Neural cell (in vitro differentiated cells): ENCODE results near the gene CPNE4. TPM values are rescaled to one million over a fixed set of nuclear protein-coding genes. Genes with fewer than 3 reads are reported as not detected.

Experiments used
- H2AFZ ChIP-seq: fragments of 200-600, 300-800 bp; sonication (generic), shearing (Covaris generic); 2 replicates; pipeline ENCODE4 v1.6.0; 2014; ENCODE audit warnings: low read depth, mild to moderate bottlenecking, antibody characterized with exemption, low read length, moderate library complexity
- H3F3A ChIP-seq: fragments of 200-600 bp; shearing (Covaris generic); 2 replicates; pipeline ENCODE4 v1.6.1; 2016; ENCODE audit warnings: mild to moderate bottlenecking, moderate library complexity, mixed read lengths, antibody characterized with exemption, low read length; ENCODE audit not compliant: insufficient read depth, poor library complexity, severe bottlenecking
- H3K27ac ChIP-seq: fragments of 200-600, 300-800 bp; sonication (generic), shearing (Covaris generic); 2 replicates; pipeline ENCODE4 v1.5.1; 2014; ENCODE audit warnings: mild to moderate bottlenecking, low read length, moderate library complexity
- H3K27me3 ChIP-seq: fragments of 300-800, 200-600 bp; sonication (generic), shearing (Covaris generic); 2 replicates; pipeline ENCODE4 v1.6.0; 2014; ENCODE audit warnings: mild to moderate bottlenecking, low read depth, low read length, moderate library complexity; ENCODE audit not compliant: insufficient read depth
- H3K36me3 ChIP-seq: fragments of 300-800, 200-600 bp; sonication (generic), shearing (Covaris generic); 2 replicates; pipeline ENCODE4 v1.5.1; 2014; ENCODE audit warnings: mild to moderate bottlenecking, antibody characterized with exemption, low read length, moderate library complexity; ENCODE audit not compliant: insufficient read depth
- H3K4me2 ChIP-seq: fragments of 300-800, 200-600 bp; sonication (generic), shearing (Covaris generic); 2 replicates; pipeline ENCODE4 v1.6.0; 2014; ENCODE audit warnings: mild to moderate bottlenecking, low read length
- H3K4me3 ChIP-seq: fragments of 300-800, 200-600 bp; sonication (generic), shearing (Covaris generic); 2 replicates; pipeline ENCODE4 v1.5.1; 2014; ENCODE audit warnings: mild to moderate bottlenecking, low read length, moderate library complexity
- H3K79me2 ChIP-seq: fragments of 200-600 bp; shearing (Covaris generic); replicated peaks from 2 replicates; pipeline ENCODE4 v1.6.0; 2014; ENCODE audit warnings: mild to moderate bottlenecking, low read length, moderate library complexity; ENCODE audit not compliant: insufficient read depth
- H3K9ac ChIP-seq: fragments of 300-800, 200-600 bp; sonication (generic), shearing (Covaris generic); 2 replicates; pipeline ENCODE4 v1.6.1; 2016; ENCODE audit warnings: mild to moderate bottlenecking, low read length, mixed read lengths
- H3K9me2 ChIP-seq: fragments of 200-600 bp; shearing (Covaris generic); 2 replicates; pipeline ENCODE4 v1.6.1; 2016; ENCODE audit warnings: mild to moderate bottlenecking, low read length, mixed read lengths; ENCODE audit not compliant: insufficient read depth
- H3K9me3 ChIP-seq: fragments of 200-600, 300-800 bp; sonication (generic), shearing (Covaris generic); 2 replicates; pipeline ENCODE4 v1.6.1; 2016; ENCODE audit warnings: mild to moderate bottlenecking, mixed run types, low read length, moderate library complexity, mixed read lengths
- H4K20me1 ChIP-seq: fragments of 200-600 bp; shearing (Covaris generic); 2 replicates; pipeline ENCODE4 v1.6.1; 2016; ENCODE audit warnings: mild to moderate bottlenecking, mixed run types; ENCODE audit not compliant: insufficient read depth
- EP300 ChIP-seq: fragments of 450-650 bp; conservative IDR thresholded peaks from 2 replicates; pipeline ENCODE4 v1.6.1; 2014; ENCODE audit warnings: antibody characterized with exemption, mild to moderate bottlenecking, moderate library complexity; ENCODE audit not compliant: poor library complexity, severe bottlenecking
- EZH2 ChIP-seq: fragments of 200-600, 300-800 bp; shearing (Covaris generic), sonication (generic); IDR thresholded peaks from 2 replicates; pipeline ENCODE4 v1.6.1; 2014; ENCODE audit warnings: antibody characterized with exemption, low read length, borderline replicate concordance, mild to moderate bottlenecking; ENCODE audit not compliant: insufficient read depth, poor library complexity, severe bottlenecking
- MXI1 ChIP-seq: fragments of 450-650 bp; conservative IDR thresholded peaks from 2 replicates; pipeline ENCODE4 v1.6.1; 2014; ENCODE audit warnings: antibody characterized with exemption, mild to moderate bottlenecking; ENCODE audit not compliant: poor library complexity, severe bottlenecking
- POLR2AphosphoS5 ChIP-seq: IDR thresholded peaks from 2 replicates; pipeline ENCODE4 v1.6.1; 2012
- RAD21 ChIP-seq: fragments of 450-650 bp; conservative IDR thresholded peaks from 2 replicates; pipeline ENCODE4 v1.6.1; 2014; ENCODE audit warnings: antibody characterized with exemption, mild to moderate bottlenecking, moderate library complexity
- SMC3 ChIP-seq: fragments of 450-650 bp; conservative IDR thresholded peaks from 2 replicates; pipeline ENCODE4 v1.6.1; 2014; ENCODE audit warnings: antibody characterized with exemption, mild to moderate bottlenecking, moderate library complexity; ENCODE audit not compliant: poor library complexity
- TAF1 ChIP-seq: IDR thresholded peaks from 2 replicates; pipeline ENCODE4 v1.6.1; 2012; ENCODE audit warnings: low read depth
- polyA plus RNA-seq: library from polyadenylated mRNA; depleted of rRNA; stranded (reverse); fragments of >200 nt; gene quantifications from 2 replicates; pipeline ENCODE4 v1.2.3, GENCODE V29; 2014
- TF ChIP-seq, protein P1 (sequence below): IDR thresholded peaks from 2 replicates; pipeline ENCODE4 v1.6.1; 2012; ENCODE audit warnings: borderline replicate concordance
- TF ChIP-seq, protein P2 (sequence below): fragments of 450-650 bp; IDR thresholded peaks from 2 replicates; pipeline ENCODE4 v1.5.1; 2014; ENCODE audit warnings: antibody characterized with exemption, mild to moderate bottlenecking, moderate library complexity; ENCODE audit not compliant: poor library complexity, severe bottlenecking

Gene CPNE4
- polyA plus RNA-seq, 1 donor from 2014 or later = 0.59 TPM

DNA sequence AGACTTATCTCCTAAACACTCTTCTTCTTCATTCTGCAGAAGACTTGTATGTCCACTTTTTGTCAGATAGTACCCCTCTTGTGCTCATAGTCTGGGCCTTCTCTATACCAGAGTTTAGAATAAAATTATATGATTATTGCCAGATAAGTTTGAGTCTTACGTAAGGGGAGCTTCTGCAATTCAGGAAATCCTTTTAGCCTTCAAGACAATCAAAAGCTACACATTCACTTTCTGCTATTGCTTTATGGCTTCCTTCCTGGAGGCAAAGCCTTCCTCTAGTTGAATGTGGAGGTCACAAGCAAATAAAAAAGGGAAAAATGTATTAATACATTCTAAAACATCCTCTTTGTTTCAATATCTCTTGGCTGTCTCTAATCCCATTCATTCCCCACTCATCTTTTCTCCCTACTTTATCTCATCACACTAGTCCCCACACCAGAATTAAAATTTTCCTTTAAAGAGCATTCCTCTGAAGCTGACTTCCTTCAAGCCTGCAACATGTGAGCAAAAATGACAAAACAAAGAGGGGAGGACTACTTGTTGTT, 186.8 kb downstream of the CPNE4 start:
- Histone ChIP-seq H3K9me3 (no peaks in the 10 kb centered on the region), H3K9ac (no peak overlapping the region), H3K79me2 (no peaks in the 10 kb centered on the region), H3K27me3 (no peaks in the 10 kb centered on the region), H4K20me1 (no peaks in the 10 kb centered on the region), H3K36me3 (no peaks in the 10 kb centered on the region), H3K4me3 (no peak overlapping the region), H3K27ac (no peak overlapping the region), H2AFZ (no peak overlapping the region), H3K9me2 (no peaks in the 10 kb centered on the region), H3K4me2 (no peak overlapping the region), H3F3A (no peaks in the 10 kb centered on the region)
- TF ChIP-seq MXI1 (no peak), POLR2AphosphoS5 (no peak), RAD21 (no peak), EP300 (no peak), SMC3 (no peak), TAF1 (no peak), EZH2 (no peak)
- TF ChIP-seq, protein P1, sequence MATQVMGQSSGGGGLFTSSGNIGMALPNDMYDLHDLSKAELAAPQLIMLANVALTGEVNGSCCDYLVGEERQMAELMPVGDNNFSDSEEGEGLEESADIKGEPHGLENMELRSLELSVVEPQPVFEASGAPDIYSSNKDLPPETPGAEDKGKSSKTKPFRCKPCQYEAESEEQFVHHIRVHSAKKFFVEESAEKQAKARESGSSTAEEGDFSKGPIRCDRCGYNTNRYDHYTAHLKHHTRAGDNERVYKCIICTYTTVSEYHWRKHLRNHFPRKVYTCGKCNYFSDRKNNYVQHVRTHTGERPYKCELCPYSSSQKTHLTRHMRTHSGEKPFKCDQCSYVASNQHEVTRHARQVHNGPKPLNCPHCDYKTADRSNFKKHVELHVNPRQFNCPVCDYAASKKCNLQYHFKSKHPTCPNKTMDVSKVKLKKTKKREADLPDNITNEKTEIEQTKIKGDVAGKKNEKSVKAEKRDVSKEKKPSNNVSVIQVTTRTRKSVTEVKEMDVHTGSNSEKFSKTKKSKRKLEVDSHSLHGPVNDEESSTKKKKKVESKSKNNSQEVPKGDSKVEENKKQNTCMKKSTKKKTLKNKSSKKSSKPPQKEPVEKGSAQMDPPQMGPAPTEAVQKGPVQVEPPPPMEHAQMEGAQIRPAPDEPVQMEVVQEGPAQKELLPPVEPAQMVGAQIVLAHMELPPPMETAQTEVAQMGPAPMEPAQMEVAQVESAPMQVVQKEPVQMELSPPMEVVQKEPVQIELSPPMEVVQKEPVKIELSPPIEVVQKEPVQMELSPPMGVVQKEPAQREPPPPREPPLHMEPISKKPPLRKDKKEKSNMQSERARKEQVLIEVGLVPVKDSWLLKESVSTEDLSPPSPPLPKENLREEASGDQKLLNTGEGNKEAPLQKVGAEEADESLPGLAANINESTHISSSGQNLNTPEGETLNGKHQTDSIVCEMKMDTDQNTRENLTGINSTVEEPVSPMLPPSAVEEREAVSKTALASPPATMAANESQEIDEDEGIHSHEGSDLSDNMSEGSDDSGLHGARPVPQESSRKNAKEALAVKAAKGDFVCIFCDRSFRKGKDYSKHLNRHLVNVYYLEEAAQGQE = no peak
- TF ChIP-seq, protein P2, sequence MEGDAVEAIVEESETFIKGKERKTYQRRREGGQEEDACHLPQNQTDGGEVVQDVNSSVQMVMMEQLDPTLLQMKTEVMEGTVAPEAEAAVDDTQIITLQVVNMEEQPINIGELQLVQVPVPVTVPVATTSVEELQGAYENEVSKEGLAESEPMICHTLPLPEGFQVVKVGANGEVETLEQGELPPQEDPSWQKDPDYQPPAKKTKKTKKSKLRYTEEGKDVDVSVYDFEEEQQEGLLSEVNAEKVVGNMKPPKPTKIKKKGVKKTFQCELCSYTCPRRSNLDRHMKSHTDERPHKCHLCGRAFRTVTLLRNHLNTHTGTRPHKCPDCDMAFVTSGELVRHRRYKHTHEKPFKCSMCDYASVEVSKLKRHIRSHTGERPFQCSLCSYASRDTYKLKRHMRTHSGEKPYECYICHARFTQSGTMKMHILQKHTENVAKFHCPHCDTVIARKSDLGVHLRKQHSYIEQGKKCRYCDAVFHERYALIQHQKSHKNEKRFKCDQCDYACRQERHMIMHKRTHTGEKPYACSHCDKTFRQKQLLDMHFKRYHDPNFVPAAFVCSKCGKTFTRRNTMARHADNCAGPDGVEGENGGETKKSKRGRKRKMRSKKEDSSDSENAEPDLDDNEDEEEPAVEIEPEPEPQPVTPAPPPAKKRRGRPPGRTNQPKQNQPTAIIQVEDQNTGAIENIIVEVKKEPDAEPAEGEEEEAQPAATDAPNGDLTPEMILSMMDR = no peak

DNA sequence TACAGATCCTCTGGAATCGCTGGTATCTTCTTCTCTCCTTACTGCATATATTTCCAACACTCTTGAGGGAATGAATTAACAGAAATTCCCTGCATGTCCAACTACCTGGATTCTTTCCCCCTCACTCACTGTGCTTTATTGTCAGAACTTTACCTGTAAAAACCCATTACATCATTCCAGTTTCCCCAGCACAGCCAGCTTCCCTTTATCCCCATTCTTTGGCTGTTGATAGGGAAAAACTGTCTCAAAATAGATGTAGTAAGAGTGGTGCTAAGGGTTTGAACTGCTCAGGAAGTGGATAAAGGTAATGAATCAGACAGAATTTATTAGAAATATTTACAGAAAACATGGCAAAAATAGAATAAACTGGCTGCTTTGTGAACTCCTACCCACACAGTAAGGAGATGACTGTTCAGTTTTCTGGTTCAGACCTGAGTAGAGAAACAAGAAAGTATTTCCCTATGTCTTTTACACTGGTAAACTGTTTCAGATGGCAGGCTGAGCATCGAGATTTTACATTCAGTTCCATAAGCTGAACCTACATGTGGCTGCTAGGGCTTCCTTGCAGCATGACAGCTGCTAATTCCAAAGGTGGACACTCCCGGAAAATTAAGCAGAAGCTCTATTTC, 188.4 kb downstream of the CPNE4 start:
- TF ChIP-seq EZH2 (no peak), EP300 (no peak), RAD21 (no peak), MXI1 (no peak), POLR2AphosphoS5 (no peak), SMC3 (no peak), TAF1 (no peak)
- TF ChIP-seq, protein P2 = no peak
- TF ChIP-seq, protein P1 = no peak
- no peak overlapping the region for H3K4me2 ChIP-seq
- no peaks in the 10 kb centered on the region for H4K20me1 ChIP-seq
- H2AFZ ChIP-seq = no peak overlapping the region
- H3K79me2 ChIP-seq = no peaks in the 10 kb centered on the region
- no peaks in the 10 kb centered on the region for H3F3A ChIP-seq
- H3K27ac ChIP-seq = no peak overlapping the region
- no peaks in the 10 kb centered on the region for H3K36me3 ChIP-seq
- no peak overlapping the region for H3K9ac ChIP-seq
- no peaks in the 10 kb centered on the region for H3K27me3 ChIP-seq
- H3K9me2 ChIP-seq = no peaks in the 10 kb centered on the region
- no peaks in the 10 kb centered on the region for H3K9me3 ChIP-seq
- H3K4me3 ChIP-seq = no peak overlapping the region
